ENCODE results near the gene GPRIN3.

The GPRIN3 gene

GRCh38 chr4:89249313-89249712 lies 58.3 kb downstream of the GPRIN3 start:
- TF ChIP-seq CTCF (IDR thresholded peaks at IDR 0.05; ENCODE audit: extremely low read depth, insufficient read depth, missing control alignments) = no peak
- in situ Hi-C loops (cut with MboI; ENCODE audit: low pct_unique_long_range_greater_than_20kb, low sequenced_read_pairs, unreplicated experiment) = no loop called here
- DNase-seq (ENCODE audit: low spot score) = no peak

- no peak for TF ChIP-seq CTCF (IDR thresholded peaks at IDR 0.05; ENCODE audit: extremely low read depth, insufficient read depth, missing control alignments)
- no peak for DNase-seq (ENCODE audit: low spot score)
- in situ Hi-C loops (cut with MboI; ENCODE audit: low pct_unique_long_range_greater_than_20kb, low sequenced_read_pairs, unreplicated experiment) = no loop called here
Measured at GRCh38 chr4:89248879-89249281, 58.7 kb downstream of the GPRIN3 start.

GRCh38 chr4:89247951-89248350 lies 59.6 kb downstream of the GPRIN3 start:
- DNase-seq (ENCODE audit: low spot score) = no peak
- in situ Hi-C loops (cut with MboI; ENCODE audit: low pct_unique_long_range_greater_than_20kb, low sequenced_read_pairs, unreplicated experiment) = no loop called here

DNA sequence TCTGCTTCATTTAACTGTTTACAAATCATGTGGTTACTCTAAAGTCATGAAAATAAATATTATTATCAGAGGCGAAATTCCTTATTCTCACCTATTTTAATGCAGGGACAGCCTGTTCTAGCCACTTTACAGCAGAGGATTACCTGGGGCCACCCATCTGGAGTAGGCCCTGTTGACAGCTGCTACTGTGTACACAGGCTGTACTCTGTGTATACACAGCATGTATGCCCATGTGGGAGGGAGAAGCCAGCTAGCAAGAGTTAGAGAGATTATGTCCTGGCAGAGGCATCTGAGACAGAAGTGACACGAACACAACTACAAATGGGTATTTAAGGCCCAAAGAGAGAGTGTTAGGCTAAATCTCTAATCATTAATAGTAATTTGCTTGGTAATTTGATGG lies 62.1 kb downstream of the GPRIN3 start:
- in situ Hi-C loops (cut with MboI; ENCODE audit: low pct_unique_long_range_greater_than_20kb, low sequenced_read_pairs, unreplicated experiment) = no loop called here
- no peak for TF ChIP-seq CTCF (IDR thresholded peaks at IDR 0.05; ENCODE audit: extremely low read depth, insufficient read depth, missing control alignments)
- no peak for DNase-seq (ENCODE audit: low spot score)

More at GRCh38 chr4:89247951-89248350, 59.6 kb downstream of the GPRIN3 start:
- TF ChIP-seq CTCF (IDR thresholded peaks at IDR 0.05; ENCODE audit: extremely low read depth, insufficient read depth, missing control alignments) = no peak

DNA sequence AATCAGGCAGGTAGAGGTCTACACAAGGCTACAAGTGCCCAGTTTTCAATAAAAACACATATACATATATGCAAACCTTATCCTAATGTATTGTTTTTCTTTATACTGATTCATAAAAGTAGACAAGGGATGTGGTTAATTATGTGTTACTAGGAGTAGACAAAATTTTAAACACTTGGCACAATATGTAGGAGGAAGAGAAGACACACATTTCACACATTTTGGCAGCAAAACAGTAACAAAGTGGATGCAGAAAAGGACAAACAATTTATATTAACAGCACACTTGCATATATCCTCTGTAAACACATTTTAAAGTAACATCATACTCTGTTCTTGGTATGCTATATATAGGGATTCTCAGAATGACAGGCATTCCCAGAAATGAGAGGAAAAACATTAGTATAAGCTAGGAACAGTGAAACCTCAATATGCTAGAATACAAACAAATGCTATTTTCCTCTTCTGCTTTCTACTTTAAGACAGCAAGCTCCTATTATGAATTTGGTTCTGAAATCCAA lies 63.8 kb downstream of the GPRIN3 start:
- in situ Hi-C loops (cut with MboI; ENCODE audit: low pct_unique_long_range_greater_than_20kb, low sequenced_read_pairs, unreplicated experiment) = no loop called here
- TF ChIP-seq CTCF (IDR thresholded peaks at IDR 0.05; ENCODE audit: extremely low read depth, insufficient read depth, missing control alignments) = no peak
- DNase-seq (ENCODE audit: low spot score) = no peak

DNA sequence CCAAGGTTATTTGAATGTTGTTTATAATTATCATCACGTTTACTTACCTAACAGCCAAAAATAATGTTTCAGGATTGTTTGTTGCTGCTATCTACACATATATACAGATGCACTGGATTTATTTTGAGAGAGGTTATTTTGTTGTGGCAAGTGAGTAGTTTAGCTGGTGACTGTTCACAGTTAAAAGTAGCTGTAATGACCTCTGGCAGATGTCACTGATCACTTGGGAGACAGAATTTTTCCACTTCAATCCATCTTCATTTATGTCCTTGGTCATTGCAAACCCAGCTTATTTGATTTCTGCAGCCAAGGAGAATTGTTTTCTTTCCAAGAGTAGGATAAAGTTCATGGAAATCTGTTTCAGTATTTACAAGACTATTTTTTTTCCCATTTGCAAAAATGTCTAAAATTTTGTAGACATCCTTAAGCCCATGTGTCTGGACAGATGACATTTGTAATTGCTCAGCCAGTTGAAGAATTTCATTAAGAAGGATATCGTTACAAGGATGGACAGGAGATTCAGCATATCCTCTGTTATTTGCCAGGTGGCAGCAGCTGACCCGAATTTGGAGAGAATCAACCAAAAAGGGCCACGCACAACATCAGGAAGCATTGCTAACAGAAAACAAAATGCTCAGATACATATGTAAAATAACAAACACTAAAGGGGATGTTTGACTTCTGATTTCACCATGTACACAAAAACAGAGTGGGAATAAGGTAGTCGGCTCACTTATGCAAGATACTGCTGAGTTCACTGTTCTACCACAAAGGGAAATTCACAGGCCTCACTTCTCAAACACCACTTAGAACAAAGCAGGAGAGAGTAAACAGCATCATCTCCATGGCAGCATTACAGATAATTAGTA lies 64.5 kb downstream of the GPRIN3 start:
- no peak for TF ChIP-seq CTCF (IDR thresholded peaks at IDR 0.05; ENCODE audit: extremely low read depth, insufficient read depth, missing control alignments)

More for the DNA sequence above, 64.5 kb downstream of the GPRIN3 start:
- DNase-seq (ENCODE audit: low spot score) = no peak
- in situ Hi-C loops (cut with MboI; ENCODE audit: low pct_unique_long_range_greater_than_20kb, low sequenced_read_pairs, unreplicated experiment) = no loop called here
